Activated CD8-positive, alpha-beta memory T cell treated with anti-CD3 and anti-CD28 coated beads, Interleukin-2, amount 50 U/mL, for 24 hours (primary cell): ENCODE data around the gene MOCOS.

Experiments
- DNase-seq: peaks from one replicate; pipeline ENCODE4 v3.0.0-alpha.2; 2020; ENCODE audit errors: extremely low read depth

Gene MOCOS

GRCh38 chr18:36179562-36180355, 7.5 kb upstream of the MOCOS start:
- no peak for DNase-seq

GRCh38 chr18:36181441-36181840, 5.9 kb upstream of the MOCOS start:
- DNase-seq, result no peak

GRCh38 chr18:36181898-36182506, 5.3 kb upstream of the MOCOS start:
- no peak for DNase-seq

- DNase-seq, result no peak
Observed at GRCh38 chr18:36183033-36183432, 4.3 kb upstream of the MOCOS start.

GRCh38 chr18:36183987-36184386, 3.3 kb upstream of the MOCOS start:
- DNase-seq, result no peak

GRCh38 chr18:36185157-36185556, 2.1 kb upstream of the MOCOS start:
- DNase-seq, result no peak

GRCh38 chr18:36185901-36186460, 1.3 kb upstream of the MOCOS start:
- no peak for DNase-seq

GRCh38 chr18:36186461-36187192, 670 bp upstream of the MOCOS start:
- DNase-seq, result no peak

GRCh38 chr18:36187826-36188721, 777 bp downstream of the MOCOS start:
- DNase-seq, result no peak

- no peak for DNase-seq
Observed at GRCh38 chr18:36188916-36189315, 1.6 kb downstream of the MOCOS start.

GRCh38 chr18:36189486-36189885, 2.2 kb downstream of the MOCOS start:
- no peak for DNase-seq

- no peak for DNase-seq
Observed at GRCh38 chr18:36191286-36191685, 4.0 kb downstream of the MOCOS start.

GRCh38 chr18:36191711-36192110, 4.4 kb downstream of the MOCOS start:
- no peak for DNase-seq

GRCh38 chr18:36194600-36195315, 7.5 kb downstream of the MOCOS start:
- no peak for DNase-seq

GRCh38 chr18:36195427-36196122, 8.3 kb downstream of the MOCOS start:
- no peak for DNase-seq

GRCh38 chr18:36196238-36196995, 9.1 kb downstream of the MOCOS start:
- DNase-seq, result no peak

GRCh38 chr18:36197511-36198166, 10.3 kb downstream of the MOCOS start:
- no peak for DNase-seq

GRCh38 chr18:36199691-36200295, 12.5 kb downstream of the MOCOS start:
- DNase-seq, result no peak
